Ovary (tissue), 3 donors: ENCODE results near the gene MAPK8IP1.

Experiments
- CTCF ChIP-seq, 3 donors: fragments of 450-650 bp in 2 of 3; fragments of 200-600 bp in 1 of 3; IDR thresholded peaks; one replicate each; pipeline versions ENCODE4 v1.5.1 to v1.8.0; 2016 to 2022; ENCODE audit warnings: antibody characterized with exemption in 3 of 3, mild to moderate bottlenecking in 1 of 3
- POLR2A ChIP-seq: fragments of 450-650 bp; IDR thresholded peaks from one replicate; pipeline ENCODE4 v1.6.1; 2017; ENCODE audit warnings: antibody characterized with exemption, mild to moderate bottlenecking, moderate library complexity
- donor health status: DM: no; HTN: no; CAD: no.

DNA sequence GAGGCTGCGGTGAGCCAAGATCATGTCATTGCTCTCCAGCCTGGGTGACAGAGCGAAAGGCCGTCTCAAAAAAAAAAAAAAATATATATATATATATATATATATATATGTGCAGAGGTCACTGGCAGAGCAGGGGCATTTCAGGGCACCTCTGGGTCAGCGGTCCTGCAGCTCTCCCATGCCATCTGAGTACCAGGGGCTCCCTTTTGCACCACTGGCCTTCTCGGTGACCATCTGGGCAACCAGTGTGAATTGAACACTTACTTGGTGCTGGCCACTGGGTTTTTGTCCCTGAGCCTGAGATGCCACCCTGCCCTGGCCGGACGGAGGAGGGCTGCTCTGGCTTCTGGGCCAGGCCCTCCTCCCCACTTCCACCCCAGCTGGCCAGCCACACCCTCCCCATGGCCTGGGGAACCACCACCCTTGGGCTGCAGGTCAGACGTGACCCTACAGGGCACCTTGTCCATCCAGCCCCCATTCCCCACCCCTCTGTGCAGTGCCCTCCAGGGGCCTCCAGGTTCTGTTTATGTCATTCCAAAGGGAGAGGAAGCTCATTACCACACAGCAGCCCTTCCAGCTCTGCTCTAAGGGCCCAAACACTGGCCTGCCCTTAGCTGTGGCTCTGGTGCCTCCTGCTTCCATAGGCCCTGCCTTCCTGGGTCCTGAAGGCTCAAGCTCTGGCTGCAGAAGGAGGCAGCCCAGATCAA is 10.3 kb downstream of the MAPK8IP1 start:
- TF ChIP-seq CTCF (IDR thresholded peaks at IDR 0.05) (no peak), POLR2A (no peak)
